ENCODE results near the gene NCKAP1. TPM values are rescaled to one million over a fixed set of nuclear protein-coding genes. Genes with fewer than 3 reads are reported as not detected.

Gene NCKAP1
- polyA plus RNA-seq, 1 of the 3 experiments (the other 2 are of a cell fraction) = 64.0 TPM

DNA sequence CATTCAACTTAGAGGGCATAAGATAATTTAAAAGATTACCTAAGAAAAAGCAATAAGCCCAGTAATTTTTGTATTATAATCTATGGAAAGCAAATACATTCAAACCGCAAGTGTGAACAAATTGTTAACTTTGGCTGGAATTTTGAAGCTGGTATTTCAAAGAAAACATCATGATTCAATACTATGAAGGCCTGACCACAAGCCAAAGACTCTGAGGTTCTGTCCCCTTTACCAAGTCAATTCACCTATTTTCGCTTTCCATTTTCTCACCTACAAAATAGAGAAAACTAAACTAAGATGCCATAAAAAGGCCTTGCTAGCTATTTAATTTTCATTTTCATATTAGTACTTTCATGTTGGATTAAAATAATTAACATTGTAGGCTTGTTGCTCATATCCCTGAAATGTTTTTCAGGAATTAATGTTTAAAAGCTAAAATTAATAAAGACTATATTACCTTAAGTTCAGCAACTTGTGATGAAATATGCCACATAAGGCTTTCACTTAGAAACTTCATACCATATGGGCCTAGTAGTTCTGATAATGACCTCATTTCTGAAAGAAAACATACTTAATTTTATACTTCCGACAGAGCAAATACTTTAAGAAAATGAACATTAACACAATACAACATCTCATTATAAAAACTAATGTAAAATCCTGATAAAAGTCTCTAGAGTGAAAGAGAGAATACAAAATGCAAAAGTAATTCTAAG is 86.2 kb downstream of the NCKAP1 start:
- WGBS (ENCODE audit: low lambda C conversion rate) = 95% methylated on average over 3 of the region's 3 CpGs
- peaks cover 44 to 56% of the 10 kb centered on the region in 2 experiments for H3K36me3 ChIP-seq (replicated peaks in 1 of 2; ENCODE audit: control insufficient read depth in 1 of 2, insufficient read depth in 2 of 2, low read length in 1 of 2)
- TF ChIP-seq RFX5 (IDR thresholded peaks at IDR 0.05; ENCODE audit: low read length) (no peak), REST (IDR thresholded peaks at IDR 0.05; ENCODE audit: low read depth, low read length) (no peak), MXI1 (IDR thresholded peaks at IDR 0.05; ENCODE audit: low read depth, low read length) (no peak), MEF2A (IDR thresholded peaks at IDR 0.05; ENCODE audit: borderline replicate concordance, low read depth) (no peak), NRF1 (IDR thresholded peaks at IDR 0.05; ENCODE audit: low read depth, low read length) (no peak), TEAD4 (IDR thresholded peaks at IDR 0.05; ENCODE audit: borderline replicate concordance, insufficient read depth) (no peak), GATA2 (CRISPR knock-in tag; IDR thresholded peaks at IDR 0.05) (no peak), FOSL2 (IDR thresholded peaks at IDR 0.05; ENCODE audit: borderline replicate concordance, low read depth) (no peak), MAX (IDR thresholded peaks at IDR 0.05; ENCODE audit: low read depth) (no peak), FOXM1 (IDR thresholded peaks at IDR 0.05; ENCODE audit: low read depth) (no peak), SMC3 (IDR thresholded peaks at IDR 0.05; ENCODE audit: low read depth, low read length) (no peak), RAD21 (IDR thresholded peaks at IDR 0.05; ENCODE audit: low read length) (no peak), PBX3 (IDR thresholded peaks at IDR 0.05) (no peak), SIN3A (IDR thresholded peaks at IDR 0.05; ENCODE audit: borderline replicate concordance, low read depth, low read length) (no peak), RXRA (IDR thresholded peaks at IDR 0.05; ENCODE audit: borderline replicate concordance, low read depth) (no peak), FOXJ3 (CRISPR knock-in tag; IDR thresholded peaks at IDR 0.05) (no peak), GABPA (IDR thresholded peaks at IDR 0.05; ENCODE audit: low read depth) (no peak)
- TF ChIP-seq, protein P1, sequence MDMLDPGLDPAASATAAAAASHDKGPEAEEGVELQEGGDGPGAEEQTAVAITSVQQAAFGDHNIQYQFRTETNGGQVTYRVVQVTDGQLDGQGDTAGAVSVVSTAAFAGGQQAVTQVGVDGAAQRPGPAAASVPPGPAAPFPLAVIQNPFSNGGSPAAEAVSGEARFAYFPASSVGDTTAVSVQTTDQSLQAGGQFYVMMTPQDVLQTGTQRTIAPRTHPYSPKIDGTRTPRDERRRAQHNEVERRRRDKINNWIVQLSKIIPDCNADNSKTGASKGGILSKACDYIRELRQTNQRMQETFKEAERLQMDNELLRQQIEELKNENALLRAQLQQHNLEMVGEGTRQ (IDR thresholded peaks at IDR 0.05; ENCODE audit: borderline replicate concordance, low read depth, low read length) = no peak
- TF ChIP-seq, protein P2, sequence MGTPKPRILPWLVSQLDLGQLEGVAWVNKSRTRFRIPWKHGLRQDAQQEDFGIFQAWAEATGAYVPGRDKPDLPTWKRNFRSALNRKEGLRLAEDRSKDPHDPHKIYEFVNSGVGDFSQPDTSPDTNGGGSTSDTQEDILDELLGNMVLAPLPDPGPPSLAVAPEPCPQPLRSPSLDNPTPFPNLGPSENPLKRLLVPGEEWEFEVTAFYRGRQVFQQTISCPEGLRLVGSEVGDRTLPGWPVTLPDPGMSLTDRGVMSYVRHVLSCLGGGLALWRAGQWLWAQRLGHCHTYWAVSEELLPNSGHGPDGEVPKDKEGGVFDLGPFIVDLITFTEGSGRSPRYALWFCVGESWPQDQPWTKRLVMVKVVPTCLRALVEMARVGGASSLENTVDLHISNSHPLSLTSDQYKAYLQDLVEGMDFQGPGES (IDR thresholded peaks at IDR 0.05; ENCODE audit: low read depth, low read length) = no peak
- H3K79me2 ChIP-seq (ENCODE audit: insufficient read depth) = peaks cover 3% of the 10 kb centered on the region; the same call in 1 of the 2 replicates
- H3K9ac ChIP-seq = no peak overlapping the region
- H3K4me1 ChIP-seq (ENCODE audit: control insufficient read depth in 1 of 2, insufficient read depth in 2 of 2, low read depth in 1 of 2, low read length in 1 of 2) = peaks cover 2 to 20% of the 10 kb centered on the region in 2 experiments
- no peak overlapping the region for H3K4me2 ChIP-seq
- peaks cover 21% of the 10 kb centered on the region for H3F3A ChIP-seq (replicated peaks; ENCODE audit: insufficient read depth)
- H3K27ac ChIP-seq (ENCODE audit: low read depth in 2 of 2, low read length in 1 of 2) = peak overlapping the region in 1 of 2 experiments; percentile 32; a peak in 1 of 4 replicates
- no peak for DNase-seq
- no peaks in the 10 kb centered on the region for H3K9me3 ChIP-seq
- no peak overlapping the region for H2AFZ ChIP-seq (ENCODE audit: low read depth)
- CTCF ChIA-PET = interaction anchor here (0.6 to 1.7 kb wide), 3 partner anchors 17 to 167 kb away, joined by 3 to 4 read pairs (median 3); no protein-coding TSS in a partner anchor
- no peaks in the 10 kb centered on the region for H3K9me2 ChIP-seq
- no peaks in the 10 kb centered on the region for H3K27me3 ChIP-seq (ENCODE audit: insufficient read depth)
- no peaks in the 10 kb centered on the region for H4K20me1 ChIP-seq (ENCODE audit: insufficient read depth)
- no peak overlapping the region for H3K4me3 ChIP-seq (ENCODE audit: low read depth in 2 of 2, low read length in 1 of 2)
- POLR2A ChIA-PET = no interaction called here

Measured in SK-N-SH (cell line).